Adrenal gland (tissue), 5 donors: ENCODE data around the gene TMEM151B.

Source experiments
- CTCF ChIP-seq, 6 experiments: fragments of 450-650 bp in 4 of 6; fragments of 200-600 bp in 2 of 6; sonication (generic) in 1 of 6; IDR thresholded peaks; 1 replicate in 5 of 6; 2 replicates in 1 of 6; pipeline versions ENCODE4 v1.5.1 to v1.8.0; 2016 to 2021; ENCODE audit warnings: antibody characterized with exemption in 6 of 6, mild to moderate bottlenecking in 2 of 6, moderate library complexity in 1 of 6
- POLR2A ChIP-seq, 2 donors: fragments of 450-650 bp; IDR thresholded peaks; one replicate each; pipeline ENCODE4 v1.6.1; 2017; ENCODE audit warnings: antibody characterized with exemption in 2 of 2, mild to moderate bottlenecking in 2 of 2, moderate library complexity in 1 of 2
- donor health status: DM: no; HTN: no; CAD: no.

- TF ChIP-seq CTCF (IDR thresholded peaks at IDR 0.05) (peak in 3 of 6 experiments; percentile 83 to 87 (median 86)), POLR2A (IDR thresholded peaks at IDR 0.05) (peak; percentile 59 to 76)
Observed at GRCh38 chr6:44257025-44257752, 13.1 kb upstream of the TMEM151B start, which contains the start of gene SLC35B2.
